SJSA1 (cell line): ENCODE measurements around the gene LILRA1. TPM values are rescaled to one million over a fixed set of nuclear protein-coding genes. Genes with fewer than 3 reads are reported as not detected.
"Not testable (repeated sequence)": the region's sequence is repeated elsewhere in the genome, so short reads cannot be mapped to it uniquely, and the experiment has no call there.

ENCODE experiments used
- DNase-seq, 2 experiments: peaks; one replicate each; pipeline ENCODE4 v3.0.0-alpha.2; 2015 to 2020; ENCODE audit warnings: low spot score in 2 of 2, low read depth in 1 of 2
- H3K27ac ChIP-seq: fragments of 250-450 bp; sonication (Bioruptor Pico); 2 replicates; pipeline ENCODE4 v1.5.1; 2020; ENCODE audit warnings: mild to moderate bottlenecking, moderate library complexity
- H3K27me3 ChIP-seq: fragments of 250-450 bp; sonication (Bioruptor Pico); replicated peaks from 2 replicates; pipeline ENCODE4 v1.5.1; 2020; ENCODE audit warnings: mild to moderate bottlenecking, moderate library complexity
- H3K36me3 ChIP-seq: fragments of 250-450 bp; sonication (Bioruptor Pico); 2 replicates; pipeline ENCODE4 v1.5.1; 2020; ENCODE audit warnings: mild to moderate bottlenecking
- H3K4me1 ChIP-seq: fragments of 250-450 bp; sonication (Bioruptor Pico); replicated peaks from 2 replicates; pipeline ENCODE4 v1.6.1; 2021; ENCODE audit warnings: mild to moderate bottlenecking
- H3K4me3 ChIP-seq: fragments of 250-450 bp; sonication (Bioruptor Pico); 2 replicates; pipeline ENCODE4 v1.5.1; 2020; ENCODE audit warnings: mild to moderate bottlenecking
- H3K9me3 ChIP-seq: fragments of 250-450 bp; sonication (Bioruptor Pico); replicated peaks from 2 replicates; pipeline ENCODE4 v1.5.1; 2020; ENCODE audit warnings: mild to moderate bottlenecking
- total RNA-seq: library from RNA; depleted of rRNA; stranded (reverse); fragments of >200 nt; shearing (Covaris generic); gene quantifications from 2 replicates; pipeline ENCODE4 v1.2.3, GENCODE V29; 2014; rRNA removed

The LILRA1 gene
- not detected in 2 replicates for total RNA-seq

GRCh38 chr19:54593445-54593844 is at the start of gene LILRA1:
Gene LILRA1, plus strand, starts transcription at chr19:54593632. Its CDS starts 613 bp downstream, at chr19:54594245.
- not testable (repeated sequence) for H3K36me3 ChIP-seq

GRCh38 chr19:54548806-54549205 is 44.6 kb upstream of the LILRA1 start:
- no peak overlapping the region for H3K4me3 ChIP-seq
- no peaks in the 10 kb centered on the region for H3K36me3 ChIP-seq
- H3K9me3 ChIP-seq, result no peaks in the 10 kb centered on the region
- H3K27me3 ChIP-seq, result no peaks in the 10 kb centered on the region
- no peak for DNase-seq
- H3K27ac ChIP-seq, result no peak overlapping the region
- no peaks in the 10 kb centered on the region for H3K4me1 ChIP-seq

More at GRCh38 chr19:54593445-54593844, at the start of gene LILRA1:
- H3K9me3 ChIP-seq, H3K4me3 ChIP-seq, H3K27ac ChIP-seq, DNase-seq, H3K4me1 ChIP-seq, H3K27me3 ChIP-seq: not testable (repeated sequence)

GRCh38 chr19:54549224-54549623 is 44.2 kb upstream of the LILRA1 start:
- Histone ChIP-seq H3K27me3 (no peaks in the 10 kb centered on the region), H3K4me1 (no peaks in the 10 kb centered on the region), H3K27ac (no peak overlapping the region), H3K36me3 (no peaks in the 10 kb centered on the region), H3K4me3 (no peak overlapping the region), H3K9me3 (no peaks in the 10 kb centered on the region)
- DNase-seq, result no peak

- Histone ChIP-seq H3K27me3 (no peaks in the 10 kb centered on the region; the same call in 1 of the 2 replicates), H3K36me3 (no peaks in the 10 kb centered on the region), H3K9me3 (no peaks in the 10 kb centered on the region), H3K4me1 (no peaks in the 10 kb centered on the region), H3K27ac (no peak overlapping the region), H3K4me3 (no peak overlapping the region)
- DNase-seq, result no peak
These were observed 42.1 kb upstream of the LILRA1 start for GRCh38 chr19:54551293-54551692.

GRCh38 chr19:54551950-54552912 is 41.2 kb upstream of the LILRA1 start:
- DNase-seq, result no peak
- no peak overlapping the region for H3K27ac ChIP-seq
- H3K4me1 ChIP-seq, result no peaks in the 10 kb centered on the region
- H3K9me3 ChIP-seq, result no peaks in the 10 kb centered on the region
- no peak overlapping the region for H3K4me3 ChIP-seq
- H3K27me3 ChIP-seq, result no peaks in the 10 kb centered on the region; the same call in 1 of the 2 replicates
- no peaks in the 10 kb centered on the region for H3K36me3 ChIP-seq

GRCh38 chr19:54552913-54553310 is 40.5 kb upstream of the LILRA1 start:
- Histone ChIP-seq H3K27ac (no peak overlapping the region), H3K36me3 (no peaks in the 10 kb centered on the region), H3K4me3 (no peak overlapping the region), H3K27me3 (no peaks in the 10 kb centered on the region; the same call in 1 of the 2 replicates), H3K9me3 (no peaks in the 10 kb centered on the region), H3K4me1 (no peaks in the 10 kb centered on the region)
- no peak for DNase-seq

- DNase-seq, result no peak
- no peaks in the 10 kb centered on the region for H3K9me3 ChIP-seq
- H3K4me3 ChIP-seq, result no peak overlapping the region
- no peaks in the 10 kb centered on the region; the same call in 1 of the 2 replicates for H3K27me3 ChIP-seq
- H3K4me1 ChIP-seq, result no peaks in the 10 kb centered on the region
- no peaks in the 10 kb centered on the region for H3K36me3 ChIP-seq
- no peak overlapping the region for H3K27ac ChIP-seq
These were observed 39.4 kb upstream of the LILRA1 start for GRCh38 chr19:54554006-54554405.

- H3K27ac ChIP-seq, result no peak overlapping the region
- H3K27me3 ChIP-seq, result no peaks in the 10 kb centered on the region; the same call in 1 of the 2 replicates
- no peaks in the 10 kb centered on the region for H3K9me3 ChIP-seq
- DNase-seq, result no peak
- no peak overlapping the region for H3K4me3 ChIP-seq
- no peaks in the 10 kb centered on the region for H3K4me1 ChIP-seq
- H3K36me3 ChIP-seq, result no peaks in the 10 kb centered on the region
These were observed 38.5 kb upstream of the LILRA1 start for GRCh38 chr19:54554896-54555295.

GRCh38 chr19:54556194-54556593 is 37.2 kb upstream of the LILRA1 start:
- no peak for DNase-seq
- H3K36me3 ChIP-seq, result no peaks in the 10 kb centered on the region
- H3K4me1 ChIP-seq, result no peaks in the 10 kb centered on the region
- no peak overlapping the region for H3K4me3 ChIP-seq
- H3K9me3 ChIP-seq, result no peaks in the 10 kb centered on the region
- no peak overlapping the region for H3K27ac ChIP-seq
- no peaks in the 10 kb centered on the region; the same call in 1 of the 2 replicates for H3K27me3 ChIP-seq

GRCh38 chr19:54558339-54558738 is 35.1 kb upstream of the LILRA1 start:
- no peaks in the 10 kb centered on the region for H3K4me1 ChIP-seq
- H3K27me3 ChIP-seq, result no peaks in the 10 kb centered on the region; the same call in 1 of the 2 replicates
- H3K27ac ChIP-seq, result no peak overlapping the region
- no peak overlapping the region for H3K4me3 ChIP-seq
- DNase-seq, result no peak
- H3K36me3 ChIP-seq, result no peaks in the 10 kb centered on the region
- no peaks in the 10 kb centered on the region for H3K9me3 ChIP-seq

GRCh38 chr19:54560881-54561385 is 32.5 kb upstream of the LILRA1 start:
- no peak for DNase-seq
- Histone ChIP-seq H3K27me3 (no peaks in the 10 kb centered on the region; the same call in 1 of the 2 replicates), H3K9me3 (no peaks in the 10 kb centered on the region)

GRCh38 chr19:54561840-54562239 is 31.6 kb upstream of the LILRA1 start:
- no peaks in the 10 kb centered on the region for H3K27me3 ChIP-seq
- no peaks in the 10 kb centered on the region for H3K9me3 ChIP-seq
- no peak overlapping the region for H3K27ac ChIP-seq
- no peak overlapping the region for H3K4me3 ChIP-seq
- H3K36me3 ChIP-seq, result no peaks in the 10 kb centered on the region
- DNase-seq, result no peak
- H3K4me1 ChIP-seq, result no peaks in the 10 kb centered on the region

More at GRCh38 chr19:54560881-54561385, 32.5 kb upstream of the LILRA1 start:
- Histone ChIP-seq H3K4me1 (no peaks in the 10 kb centered on the region), H3K36me3 (no peaks in the 10 kb centered on the region), H3K27ac (no peak overlapping the region), H3K4me3 (no peak overlapping the region)

GRCh38 chr19:54563206-54563605 is 30.2 kb upstream of the LILRA1 start:
- H3K27me3 ChIP-seq, DNase-seq, H3K4me1 ChIP-seq, H3K9me3 ChIP-seq, H3K27ac ChIP-seq, H3K4me3 ChIP-seq, H3K36me3 ChIP-seq: not testable (repeated sequence)

GRCh38 chr19:54570316-54570715 is 23.1 kb upstream of the LILRA1 start:
- Histone ChIP-seq H3K4me1 (no peaks in the 10 kb centered on the region), H3K36me3 (no peaks in the 10 kb centered on the region), H3K27me3 (no peaks in the 10 kb centered on the region), H3K4me3 (no peak overlapping the region), H3K27ac (no peak overlapping the region), H3K9me3 (no peaks in the 10 kb centered on the region)
- DNase-seq, result no peak
